GM21526 (cell line): ENCODE measurements around the gene DHX8.

Source experiments
- ATAC-seq: cut with Tn5 transposase; IDR thresholded peaks from one replicate; pipeline ENCODE4 v1.9.1; 2021; ENCODE audit warnings: moderate library complexity; ENCODE audit not compliant: unreplicated experiment, low FRiP score

DHX8 gene

DNA sequence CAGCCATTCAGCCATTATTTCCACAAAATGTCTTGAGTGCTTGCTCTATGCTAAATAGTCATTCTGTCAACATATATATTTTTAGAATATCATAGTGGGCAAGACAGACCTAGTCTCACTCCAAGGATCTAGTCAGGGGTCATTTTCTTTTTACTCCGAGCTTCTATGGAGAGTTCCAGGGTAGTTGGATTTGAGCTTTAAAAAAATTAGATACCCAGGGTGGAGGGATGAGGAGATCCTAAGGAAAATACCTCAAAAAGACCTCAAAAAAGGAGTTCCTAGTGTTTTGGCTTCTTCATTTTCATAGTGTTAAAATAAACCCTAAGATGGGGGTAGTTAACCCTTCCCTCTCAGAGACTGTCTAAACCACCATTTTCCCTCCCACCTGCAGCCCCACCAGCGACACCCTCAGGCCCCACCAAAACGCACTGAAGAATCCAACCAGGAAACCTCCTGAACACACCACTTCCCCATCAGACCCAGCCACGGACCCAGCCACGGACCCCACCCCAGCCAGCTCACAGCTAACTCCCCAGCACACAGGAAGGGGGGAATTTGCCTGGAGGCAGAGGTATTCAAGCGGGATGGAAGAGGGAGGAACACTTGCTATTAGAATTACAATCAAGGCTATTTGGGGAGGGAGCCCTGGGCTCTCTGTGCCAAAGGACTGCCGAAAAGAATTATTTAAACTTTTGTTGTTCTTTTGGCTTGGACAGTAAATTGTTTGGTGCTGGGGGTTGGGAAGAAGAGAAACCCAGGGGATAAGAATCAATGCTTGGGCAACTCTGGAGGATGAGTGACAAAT lies 60.2 kb downstream of the DHX8 start:
- ATAC-seq: no peak

DNA sequence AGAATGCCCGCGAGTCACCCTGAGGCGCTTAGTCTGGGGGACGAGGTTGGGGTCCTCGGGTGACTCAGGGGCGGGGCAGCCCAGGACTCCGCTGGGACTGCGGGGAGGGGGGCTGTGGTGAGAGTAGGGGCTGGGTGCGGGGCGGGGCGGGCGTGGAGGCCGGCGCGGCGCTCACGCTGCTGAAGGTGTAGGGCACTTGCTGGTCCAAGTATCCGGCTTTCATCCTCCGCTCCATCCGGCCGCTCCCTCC lies 61.5 kb downstream of the DHX8 start:
- no peak for ATAC-seq

DNA sequence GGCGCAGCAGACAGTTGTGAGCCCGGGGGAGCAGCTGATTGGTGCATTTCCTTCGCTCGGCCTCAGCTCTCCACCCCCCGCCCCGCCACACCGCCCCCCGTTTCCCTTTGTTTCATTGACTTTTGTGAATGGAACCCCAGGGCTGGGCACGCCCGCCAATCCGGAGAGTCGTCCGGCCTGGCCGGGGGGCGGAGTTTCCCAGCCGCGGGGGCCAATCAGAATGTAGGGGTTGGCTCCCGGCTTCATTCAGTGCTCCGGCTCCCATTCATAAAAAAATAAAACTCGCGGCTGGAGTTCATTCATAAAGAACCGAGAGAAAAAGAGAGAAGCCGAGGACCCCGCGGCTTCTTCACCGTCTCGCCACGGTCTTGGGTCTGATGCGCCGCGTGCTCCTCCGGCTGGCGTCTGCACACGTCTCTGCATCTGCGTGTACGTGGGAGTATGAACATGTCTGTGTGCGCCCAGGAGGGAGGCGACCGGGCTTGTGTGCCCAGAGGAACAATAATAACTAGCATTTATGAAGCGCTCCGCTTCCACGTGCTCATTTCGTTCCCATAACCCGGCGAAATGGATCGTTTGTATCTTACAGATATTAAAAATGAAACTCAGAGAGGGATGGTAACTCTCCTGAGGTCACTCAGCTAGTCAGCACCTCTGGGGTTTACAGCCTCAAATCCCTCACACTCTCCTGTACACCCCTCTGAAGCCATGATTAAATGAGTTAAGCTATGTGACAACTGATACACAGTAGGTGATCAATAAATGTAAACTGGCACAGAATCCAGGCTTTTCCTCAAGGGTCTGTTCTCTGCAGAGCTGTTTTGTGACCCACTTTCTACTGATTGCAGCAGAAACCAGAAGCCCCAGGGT lies 62.8 kb downstream of the DHX8 start, which contains the start of gene ETV4:
Gene ETV4 (minus strand): TSS at position 22 of the 870 bp plus-strand sequence. CDS start 723 bp downstream, outside the sequence.
- peak; percentile 73 for ATAC-seq

GRCh38 chr17:43547189-43547550 lies 63.4 kb downstream of the DHX8 start:
- ATAC-seq: no peak

GRCh38 chr17:43547659-43548256 lies 64.0 kb downstream of the DHX8 start:
- ATAC-seq: no peak

GRCh38 chr17:43548689-43549379 lies 65.1 kb downstream of the DHX8 start:
- no peak for ATAC-seq

DNA sequence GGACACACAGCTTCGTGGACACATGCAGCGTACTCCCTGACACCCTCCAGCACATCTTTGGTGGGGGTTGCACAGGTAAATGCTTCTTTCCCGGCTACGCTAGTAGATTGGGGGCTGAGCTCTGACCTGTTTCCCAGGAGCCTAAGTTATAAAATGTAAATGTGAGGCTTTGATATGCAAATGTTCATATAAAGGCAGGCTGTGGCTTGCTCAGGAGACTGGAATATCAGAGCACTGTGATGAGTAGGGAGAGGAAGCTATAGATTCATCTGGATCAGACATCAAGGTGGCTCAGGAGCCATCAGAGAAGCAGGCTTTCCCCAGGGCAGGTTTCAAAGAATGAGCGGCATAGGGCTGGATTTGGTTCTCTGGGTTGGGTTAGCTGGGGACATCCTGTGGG lies 65.7 kb downstream of the DHX8 start:
- no peak for ATAC-seq

DNA sequence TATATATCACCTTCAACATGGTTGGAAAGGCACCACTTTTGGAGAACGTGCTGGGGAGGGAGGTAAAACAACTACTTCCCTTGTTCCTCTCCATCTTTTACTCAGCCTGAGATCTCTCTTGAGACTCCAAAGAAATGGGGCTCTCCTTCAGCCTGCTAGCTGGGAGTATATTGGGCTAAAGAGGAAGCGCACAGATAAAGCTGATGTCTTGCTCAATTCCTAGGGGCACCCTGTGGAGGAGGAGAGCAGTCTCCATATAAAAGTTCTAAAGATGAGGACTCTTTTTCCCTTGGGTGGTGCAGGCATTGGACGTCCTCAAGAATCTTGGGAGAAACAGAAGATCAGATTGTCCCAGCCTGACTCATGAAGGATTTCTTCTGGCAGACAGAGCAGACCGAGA lies 67.0 kb downstream of the DHX8 start:
- ATAC-seq: no peak

- ATAC-seq: no peak
Observed at GRCh38 chr17:43552229-43552837, 68.6 kb downstream of the DHX8 start.

- no peak for ATAC-seq
Observed at GRCh38 chr17:43553573-43553972, 69.8 kb downstream of the DHX8 start.

- no peak for ATAC-seq
Observed at GRCh38 chr17:43554857-43555256, 71.1 kb downstream of the DHX8 start.

GRCh38 chr17:43556292-43556691 lies 72.5 kb downstream of the DHX8 start:
- ATAC-seq: no peak

DNA sequence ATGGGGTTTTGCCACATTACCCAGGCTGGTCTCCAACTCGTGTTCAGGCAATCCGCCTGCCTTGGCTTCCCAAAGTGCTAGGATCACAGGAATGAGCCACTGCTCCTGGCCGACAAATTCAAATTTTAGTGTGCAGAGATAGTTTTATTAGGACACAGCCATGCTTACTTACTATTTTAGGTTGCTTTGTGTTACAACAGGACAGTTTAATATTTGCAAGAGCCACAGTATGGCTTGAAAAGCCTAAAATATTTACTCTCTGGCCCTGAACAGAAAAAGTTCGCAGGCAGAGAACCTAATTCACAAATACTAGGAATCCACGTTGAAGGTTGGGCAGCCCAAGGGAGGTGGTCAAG lies 75.0 kb downstream of the DHX8 start:
- ATAC-seq: no peak

DNA sequence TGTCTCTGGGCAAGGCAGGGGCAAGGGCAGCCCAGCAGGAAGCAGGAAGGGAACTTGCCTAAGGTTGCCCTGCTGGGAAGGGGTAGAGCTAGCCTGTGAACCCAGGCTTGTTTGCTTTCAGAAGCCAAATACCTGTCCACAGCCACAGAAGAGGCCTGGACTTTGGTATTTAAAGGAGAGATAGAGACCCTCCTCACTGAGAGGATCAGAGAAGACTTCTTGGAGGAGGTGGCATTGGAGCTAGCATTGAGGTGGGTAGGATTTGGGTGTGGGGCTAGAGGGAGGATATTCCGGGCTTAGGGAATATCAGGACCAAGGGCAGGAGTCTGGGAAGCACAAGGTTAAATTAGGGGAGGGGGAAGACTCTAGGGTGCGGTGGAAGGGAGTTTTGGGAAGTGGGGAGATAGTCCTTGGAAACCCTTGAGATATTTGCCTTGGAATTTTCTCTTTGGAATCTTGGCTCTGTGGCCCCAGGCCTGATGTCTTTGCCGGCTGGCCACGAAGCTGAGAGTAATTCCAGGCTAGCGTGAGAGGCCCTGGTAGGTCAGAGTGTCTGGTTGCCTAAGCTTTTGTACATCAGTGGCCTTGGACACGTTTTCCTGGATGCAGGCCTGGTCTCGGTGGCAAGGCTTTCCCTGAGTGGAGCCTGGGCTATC lies 75.5 kb downstream of the DHX8 start:
- ATAC-seq: no peak

DNA sequence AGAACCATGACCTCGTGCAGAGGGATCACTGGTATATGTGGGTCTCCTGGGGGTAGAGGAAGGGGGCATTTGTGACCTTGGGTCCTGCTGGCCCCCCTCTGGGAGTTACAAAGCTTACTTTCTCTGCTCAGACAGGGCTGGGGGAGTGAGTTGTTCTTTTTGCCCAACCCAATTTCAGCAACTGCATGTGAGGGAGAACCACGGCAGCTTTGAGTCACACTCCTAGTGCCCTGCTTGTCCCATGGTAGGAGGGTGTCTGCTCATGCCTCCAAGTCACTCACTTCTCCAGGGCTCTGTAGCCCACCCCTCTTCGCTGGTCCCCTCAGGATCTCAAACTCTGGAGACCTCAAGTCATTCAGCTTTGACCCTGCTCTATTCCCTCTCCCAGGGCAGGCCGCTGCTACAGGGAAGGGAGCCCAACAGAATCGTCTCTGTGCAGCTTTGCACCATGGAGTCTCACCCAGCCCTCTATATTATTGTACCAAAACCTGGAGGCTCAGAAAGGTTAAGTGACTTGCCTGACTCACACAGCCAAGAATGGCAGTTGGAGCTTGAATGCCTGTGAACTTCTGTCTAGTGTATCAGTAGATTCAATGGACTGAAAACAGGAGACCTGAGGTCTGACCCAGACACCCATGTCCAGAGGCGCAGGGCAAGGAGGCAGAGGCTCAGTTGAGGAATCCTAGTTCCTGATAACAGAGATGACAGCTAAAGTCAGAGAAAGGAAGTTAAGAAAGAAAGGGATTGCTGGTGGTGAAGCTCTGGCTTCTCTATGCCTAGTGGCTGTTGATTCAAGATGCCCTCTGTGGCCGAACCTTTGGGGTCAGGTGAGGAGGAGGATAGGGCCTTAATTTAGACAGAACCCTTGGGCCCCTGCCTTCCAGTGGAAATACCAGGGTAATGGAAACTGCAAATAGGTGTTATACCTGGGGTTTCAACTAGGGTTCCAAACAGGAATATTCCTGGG lies 77.0 kb downstream of the DHX8 start:
- no peak for ATAC-seq

GRCh38 chr17:43562679-43563599 lies 79.2 kb downstream of the DHX8 start:
- ATAC-seq: no peak

- ATAC-seq: no peak
Observed at GRCh38 chr17:43563600-43564594, 80.1 kb downstream of the DHX8 start.
